ENCODE data around the gene SLC25A38. TPM values are rescaled to one million over a fixed set of nuclear protein-coding genes. Genes with fewer than 3 reads are reported as not detected.

Gene SLC25A38
- total RNA-seq, 4 donors from 2014 or later, result 18.8 to 25.7 (median 22.8) TPM

DNA sequence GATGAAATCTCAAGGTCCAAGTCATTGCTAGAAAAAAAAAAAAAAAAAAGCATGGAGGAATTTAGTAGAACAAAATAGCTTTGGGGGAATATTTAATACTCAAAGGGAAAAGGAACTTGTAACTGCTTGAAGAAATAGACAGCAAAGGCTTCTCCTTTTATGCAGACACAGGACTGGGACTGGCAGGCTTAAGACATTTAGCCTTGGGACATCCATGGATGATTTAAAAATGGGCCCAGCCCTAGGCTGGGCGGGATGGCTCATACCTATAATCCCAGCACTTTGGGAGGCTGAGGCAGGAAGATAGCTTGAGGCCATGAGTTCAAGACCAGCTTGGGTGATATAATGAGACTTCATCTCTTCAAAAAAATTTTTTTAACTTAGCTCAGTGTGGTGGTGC lies 43.1 kb downstream of the SLC25A38 start:
- TF ChIP-seq, protein P1, sequence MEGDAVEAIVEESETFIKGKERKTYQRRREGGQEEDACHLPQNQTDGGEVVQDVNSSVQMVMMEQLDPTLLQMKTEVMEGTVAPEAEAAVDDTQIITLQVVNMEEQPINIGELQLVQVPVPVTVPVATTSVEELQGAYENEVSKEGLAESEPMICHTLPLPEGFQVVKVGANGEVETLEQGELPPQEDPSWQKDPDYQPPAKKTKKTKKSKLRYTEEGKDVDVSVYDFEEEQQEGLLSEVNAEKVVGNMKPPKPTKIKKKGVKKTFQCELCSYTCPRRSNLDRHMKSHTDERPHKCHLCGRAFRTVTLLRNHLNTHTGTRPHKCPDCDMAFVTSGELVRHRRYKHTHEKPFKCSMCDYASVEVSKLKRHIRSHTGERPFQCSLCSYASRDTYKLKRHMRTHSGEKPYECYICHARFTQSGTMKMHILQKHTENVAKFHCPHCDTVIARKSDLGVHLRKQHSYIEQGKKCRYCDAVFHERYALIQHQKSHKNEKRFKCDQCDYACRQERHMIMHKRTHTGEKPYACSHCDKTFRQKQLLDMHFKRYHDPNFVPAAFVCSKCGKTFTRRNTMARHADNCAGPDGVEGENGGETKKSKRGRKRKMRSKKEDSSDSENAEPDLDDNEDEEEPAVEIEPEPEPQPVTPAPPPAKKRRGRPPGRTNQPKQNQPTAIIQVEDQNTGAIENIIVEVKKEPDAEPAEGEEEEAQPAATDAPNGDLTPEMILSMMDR (IDR thresholded peaks at IDR 0.05), result no peak
- DNase-seq (ENCODE audit: low spot score), result no peak
- no peak for ATAC-seq (ENCODE audit: low FRiP score)

DNA sequence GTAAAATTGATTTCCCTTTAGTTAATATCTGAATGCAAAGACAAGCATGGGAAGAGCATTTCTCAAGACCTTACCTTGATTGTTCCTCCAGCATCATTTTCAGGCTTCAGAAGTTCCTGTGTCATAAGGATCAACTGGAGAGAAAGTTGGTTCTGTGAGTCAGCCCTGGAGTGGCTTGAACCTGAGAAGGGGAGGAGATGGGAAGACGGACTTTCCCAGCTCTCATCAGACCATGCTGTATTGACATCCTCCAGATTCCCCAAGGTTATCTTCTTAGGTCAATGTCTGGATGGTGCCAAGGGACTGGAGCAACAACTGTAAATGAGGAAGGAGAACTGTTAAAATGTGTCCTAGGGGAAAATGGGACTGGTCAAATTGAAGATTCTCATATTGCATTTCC lies 44.3 kb downstream of the SLC25A38 start:
- TF ChIP-seq, protein P1 (IDR thresholded peaks at IDR 0.05), result no peak
- DNase-seq (ENCODE audit: low spot score), result no peak
- no peak for ATAC-seq (ENCODE audit: low FRiP score)

DNA sequence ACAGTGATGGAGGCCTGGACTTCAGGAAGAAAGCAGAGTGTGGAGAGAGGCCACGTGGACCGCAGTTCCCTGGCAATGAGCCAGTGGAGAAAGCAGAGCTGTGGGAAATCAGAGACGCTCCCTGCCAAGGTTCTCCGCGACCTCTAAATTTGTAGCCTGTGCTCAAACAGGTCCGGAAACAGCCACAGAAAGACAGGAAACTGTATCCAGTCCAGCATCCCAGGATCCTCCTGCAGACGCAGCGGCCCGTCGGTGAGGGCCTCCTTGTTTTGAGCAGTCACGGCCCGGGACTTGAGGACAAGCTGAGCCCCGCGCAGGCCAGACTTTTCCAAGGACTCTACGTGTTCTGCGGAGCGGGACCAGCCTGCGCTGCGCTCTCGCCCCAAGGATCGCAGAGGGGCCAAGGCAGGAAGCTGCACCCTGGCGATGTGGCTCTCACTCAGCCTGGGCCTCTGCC lies 45.6 kb downstream of the SLC25A38 start:
- TF ChIP-seq, protein P1 (IDR thresholded peaks at IDR 0.05), result no peak
- no peak for ATAC-seq (ENCODE audit: low FRiP score)
- no peak for DNase-seq (ENCODE audit: low spot score)

DNA sequence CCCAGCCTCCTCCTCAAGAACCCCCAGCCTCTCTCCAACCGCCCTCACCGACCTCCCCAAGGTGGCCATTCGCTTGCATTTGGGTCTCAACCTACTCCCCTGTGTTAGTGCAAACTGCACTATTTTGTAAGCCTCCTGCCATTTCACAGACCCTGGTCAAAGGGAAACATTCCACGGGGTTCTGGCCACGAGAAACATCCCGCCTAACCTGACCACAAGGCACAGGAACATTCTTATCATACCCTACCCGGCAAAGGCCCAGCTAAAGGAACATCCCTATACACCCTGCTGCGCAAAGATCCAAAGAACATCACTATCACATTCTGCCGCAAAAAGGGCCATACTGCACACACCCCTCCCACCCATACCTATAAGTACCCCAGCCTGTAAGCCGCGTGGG lies 46.3 kb downstream of the SLC25A38 start:
- no peak for ATAC-seq (ENCODE audit: low FRiP score)
- TF ChIP-seq, protein P1 (IDR thresholded peaks at IDR 0.05), result no peak
- DNase-seq (ENCODE audit: low spot score), result no peak

DNA sequence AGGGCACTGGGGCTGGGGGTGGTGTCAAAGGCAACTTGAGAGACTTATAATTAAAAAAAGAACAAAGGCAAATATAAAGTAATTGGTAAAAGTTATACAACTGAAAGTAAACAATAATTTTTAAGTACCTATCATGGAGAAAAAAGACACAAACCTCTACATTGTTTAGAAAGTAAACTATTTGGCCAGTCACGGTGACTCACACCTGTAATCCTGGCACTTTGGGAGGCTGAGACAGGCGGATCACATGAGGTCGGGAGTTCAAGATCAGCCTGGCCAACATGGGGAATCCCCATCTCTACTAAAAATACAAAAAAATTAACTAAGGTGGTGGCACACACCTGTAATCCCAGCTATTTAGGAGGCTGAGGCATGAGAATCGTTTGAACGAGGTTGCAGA lies 49.2 kb downstream of the SLC25A38 start:
- ATAC-seq (ENCODE audit: low FRiP score) (no peak), DNase-seq (ENCODE audit: low spot score) (no peak)
- TF ChIP-seq, protein P1 (IDR thresholded peaks at IDR 0.05), result no peak

DNA sequence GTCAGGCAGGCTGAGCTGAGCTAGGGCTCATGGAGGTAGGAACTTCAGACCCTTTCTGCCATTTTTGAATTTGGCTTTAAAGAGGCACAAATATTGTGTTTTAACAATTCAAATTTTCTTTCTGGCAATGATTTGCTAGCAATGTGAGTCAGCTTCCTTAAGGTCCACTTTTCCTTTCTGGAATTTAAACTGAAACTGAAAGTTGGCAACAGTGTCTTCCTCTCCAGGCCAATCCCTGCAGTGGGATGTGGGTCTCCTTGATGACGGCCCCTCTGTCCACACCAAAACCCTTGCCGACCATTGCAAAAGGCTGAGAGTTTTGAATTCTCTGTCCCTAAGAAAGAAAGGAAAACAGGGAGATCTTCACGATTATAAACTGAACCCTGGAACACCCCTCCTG lies 50.5 kb downstream of the SLC25A38 start:
- TF ChIP-seq, protein P1 (IDR thresholded peaks at IDR 0.05), result no peak
- no peak for DNase-seq (ENCODE audit: low spot score)
- ATAC-seq (ENCODE audit: low FRiP score), result peak; percentile 27

DNA sequence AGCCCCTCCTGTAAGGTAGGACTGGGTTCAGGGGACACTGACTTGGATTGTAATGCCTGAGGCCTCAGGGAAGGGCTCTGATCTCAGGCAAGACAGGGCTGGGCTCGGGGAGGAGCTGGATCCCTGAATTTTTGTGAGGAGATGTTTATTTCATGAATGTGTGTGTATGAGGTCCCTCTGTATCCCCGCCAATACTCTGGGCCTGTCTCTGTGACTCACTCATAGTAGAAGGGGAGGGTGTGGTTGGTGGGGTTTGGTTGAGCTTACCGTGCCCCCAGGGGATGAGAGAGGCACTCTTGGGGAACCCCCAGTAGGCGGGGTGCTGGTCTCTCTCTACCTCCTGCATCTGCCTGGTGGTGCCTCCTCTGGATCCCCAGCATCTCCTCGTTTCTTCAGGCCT lies 51.4 kb downstream of the SLC25A38 start:
- TF ChIP-seq, protein P1 (IDR thresholded peaks at IDR 0.05), result no peak
- no peak for ATAC-seq (ENCODE audit: low FRiP score)
- DNase-seq (ENCODE audit: low spot score), result no peak

Data from omental fat pad (tissue), 4 donors.